ENCODE data around the gene GLYATL2.

DNA sequence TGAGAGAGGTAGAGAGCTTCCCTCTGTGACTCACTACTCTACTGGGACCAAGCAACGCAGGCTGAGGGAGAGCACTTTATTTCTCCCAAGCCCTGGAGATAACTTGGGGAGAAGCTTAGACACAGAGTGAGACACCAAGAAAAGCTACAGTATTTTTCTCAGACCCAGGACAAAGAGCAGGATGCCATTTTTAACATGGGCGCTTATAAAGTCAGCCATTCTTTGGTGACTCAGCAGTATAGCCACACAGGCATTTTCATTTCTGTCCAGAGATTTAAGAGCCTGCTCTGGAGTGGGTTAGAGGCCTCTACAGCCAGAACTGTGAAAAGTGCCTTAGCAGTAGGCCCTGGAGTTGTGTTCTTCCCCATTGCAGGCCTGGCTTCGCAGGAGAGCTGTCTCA, 57.8 kb downstream of the GLYATL2 start:
- TF ChIP-seq EZH2 (IDR thresholded peaks at IDR 0.05; ENCODE audit: low read depth): no peak
- TF ChIP-seq, protein P1, sequence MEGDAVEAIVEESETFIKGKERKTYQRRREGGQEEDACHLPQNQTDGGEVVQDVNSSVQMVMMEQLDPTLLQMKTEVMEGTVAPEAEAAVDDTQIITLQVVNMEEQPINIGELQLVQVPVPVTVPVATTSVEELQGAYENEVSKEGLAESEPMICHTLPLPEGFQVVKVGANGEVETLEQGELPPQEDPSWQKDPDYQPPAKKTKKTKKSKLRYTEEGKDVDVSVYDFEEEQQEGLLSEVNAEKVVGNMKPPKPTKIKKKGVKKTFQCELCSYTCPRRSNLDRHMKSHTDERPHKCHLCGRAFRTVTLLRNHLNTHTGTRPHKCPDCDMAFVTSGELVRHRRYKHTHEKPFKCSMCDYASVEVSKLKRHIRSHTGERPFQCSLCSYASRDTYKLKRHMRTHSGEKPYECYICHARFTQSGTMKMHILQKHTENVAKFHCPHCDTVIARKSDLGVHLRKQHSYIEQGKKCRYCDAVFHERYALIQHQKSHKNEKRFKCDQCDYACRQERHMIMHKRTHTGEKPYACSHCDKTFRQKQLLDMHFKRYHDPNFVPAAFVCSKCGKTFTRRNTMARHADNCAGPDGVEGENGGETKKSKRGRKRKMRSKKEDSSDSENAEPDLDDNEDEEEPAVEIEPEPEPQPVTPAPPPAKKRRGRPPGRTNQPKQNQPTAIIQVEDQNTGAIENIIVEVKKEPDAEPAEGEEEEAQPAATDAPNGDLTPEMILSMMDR (conservative IDR thresholded peaks at IDR 0.05): no peak
